Endometrial microvascular endothelial cells (primary cell): Measurements from ENCODE around the gene HAO2. TPM values are rescaled to one million over a fixed set of nuclear protein-coding genes. Genes with fewer than 3 reads are reported as not detected.

ENCODE experiments used
- in situ Hi-C: cut with HindIII; loops from 2 replicates; pipeline ENCODE4 v1.10.0; 2017; ENCODE audit warnings: low sequenced_read_pairs, low pct_unique_long_range_greater_than_20kb; ENCODE audit errors: inconsistent ontology term
- total RNA-seq: library from RNA; depleted of rRNA; stranded (reverse); fragments of >200 nt; gene quantifications from one replicate; pipeline ENCODE4 v1.2.3, GENCODE V29; 2015; ENCODE audit errors: inconsistent ontology term

The HAO2 gene
- total RNA-seq, 1 donor from 2014 or later = not detected

GRCh38 chr1:119416006-119416640 is 47.5 kb downstream of the HAO2 start:
- in situ Hi-C loops = no loop called here

DNA sequence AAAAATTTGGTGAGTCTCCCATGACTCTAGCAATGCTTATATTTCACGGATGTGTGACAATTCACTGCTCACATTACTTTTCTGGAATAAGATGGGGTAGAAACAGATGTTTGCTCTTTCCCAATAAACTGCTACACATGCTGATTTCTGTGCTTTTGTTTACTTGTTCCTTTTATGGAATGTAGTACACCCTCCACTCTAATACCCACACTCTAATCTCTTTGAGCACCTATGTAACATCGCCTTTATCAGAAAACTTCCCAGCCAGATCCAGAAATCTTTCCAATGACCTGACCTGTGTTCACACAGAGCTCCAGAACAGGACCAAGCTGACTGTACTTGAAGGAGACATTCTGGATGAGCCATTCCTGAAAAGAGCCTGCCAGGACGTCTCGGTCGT is 50.5 kb downstream of the HAO2 start:
- in situ Hi-C loops = no loop called here

DNA sequence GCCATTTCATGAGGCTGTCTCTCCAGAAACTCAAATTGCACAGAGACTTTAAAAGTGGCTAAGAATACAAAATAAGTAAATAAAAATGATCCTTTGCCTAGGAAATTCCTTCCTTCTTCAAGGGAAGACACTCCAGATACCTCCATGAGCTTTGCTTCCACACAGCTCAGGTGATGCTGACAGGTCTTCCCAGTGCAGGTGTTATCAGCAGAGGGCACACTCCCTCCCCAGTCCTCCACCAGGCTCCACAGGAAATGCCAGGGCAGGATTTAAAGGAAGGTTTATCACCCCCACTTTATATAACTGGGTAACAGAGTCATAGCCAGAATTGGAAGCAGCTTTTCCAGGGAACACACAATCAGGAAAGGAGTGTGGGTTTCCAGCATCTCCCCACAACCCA is 52.1 kb downstream of the HAO2 start:
- in situ Hi-C loops = no loop called here

GRCh38 chr1:119422631-119423030 is 54.0 kb downstream of the HAO2 start:
- in situ Hi-C loops = no loop called here

GRCh38 chr1:119428991-119429390 is 60.4 kb downstream of the HAO2 start:
- in situ Hi-C loops = no loop called here

DNA sequence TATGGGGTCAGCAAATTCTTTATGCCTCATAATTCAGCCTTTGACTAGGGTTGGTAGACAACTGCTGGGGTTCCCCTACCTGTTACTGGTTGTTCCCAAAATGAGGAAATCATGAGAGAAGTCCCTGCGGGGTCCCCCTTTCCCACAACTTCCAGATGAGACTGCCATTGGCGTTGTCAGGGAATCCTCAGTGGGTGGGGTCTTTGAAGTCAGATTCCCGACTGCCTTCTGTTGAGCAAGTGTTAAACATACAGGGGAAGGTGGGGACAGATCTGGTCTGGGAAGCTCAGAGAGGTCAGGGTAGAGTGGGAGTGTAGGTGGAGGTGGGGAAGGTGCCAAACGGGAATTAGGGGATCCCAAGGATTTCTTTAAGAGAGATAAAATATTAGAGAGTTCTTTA is 61.1 kb downstream of the HAO2 start:
- in situ Hi-C loops = no loop called here

DNA sequence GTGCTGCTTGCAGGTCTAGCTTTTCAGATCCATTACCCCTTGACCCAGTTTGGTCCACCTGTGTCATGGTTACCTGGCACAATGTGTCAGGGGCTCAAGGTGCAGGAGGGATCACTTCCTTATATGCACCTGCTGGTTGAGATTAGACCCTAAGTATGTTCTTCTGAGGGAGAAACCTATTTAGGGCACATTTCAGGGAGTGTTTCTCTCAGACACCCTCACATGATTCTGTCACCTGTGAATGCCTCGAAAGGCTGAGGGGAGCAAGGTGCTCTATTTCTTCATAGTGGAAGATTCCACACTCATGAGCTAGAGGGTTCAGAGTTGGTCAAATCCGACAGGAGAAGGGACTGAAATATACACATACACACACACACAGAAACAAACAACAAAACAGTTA is 61.9 kb downstream of the HAO2 start:
- in situ Hi-C loops = no loop called here

DNA sequence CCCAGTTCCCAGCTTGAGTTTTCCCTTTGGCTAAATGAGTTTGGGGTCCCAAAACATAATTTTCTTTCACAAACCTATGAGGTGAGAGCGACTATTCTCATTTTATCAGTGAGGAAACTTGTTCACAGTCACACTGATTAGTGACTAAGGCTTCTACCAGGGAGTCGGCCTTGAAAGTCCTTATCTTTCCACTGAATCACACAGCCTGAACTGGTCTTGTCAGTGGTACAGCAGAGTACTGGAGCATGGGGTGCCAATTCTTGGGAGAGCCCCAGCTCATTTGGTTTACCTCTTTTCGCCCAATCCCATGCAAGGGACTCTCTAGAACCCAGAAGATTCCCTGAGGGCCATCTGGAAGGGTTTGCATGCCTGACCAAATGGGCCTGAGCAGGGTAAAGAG is 63.3 kb downstream of the HAO2 start:
- in situ Hi-C loops = no loop called here

DNA sequence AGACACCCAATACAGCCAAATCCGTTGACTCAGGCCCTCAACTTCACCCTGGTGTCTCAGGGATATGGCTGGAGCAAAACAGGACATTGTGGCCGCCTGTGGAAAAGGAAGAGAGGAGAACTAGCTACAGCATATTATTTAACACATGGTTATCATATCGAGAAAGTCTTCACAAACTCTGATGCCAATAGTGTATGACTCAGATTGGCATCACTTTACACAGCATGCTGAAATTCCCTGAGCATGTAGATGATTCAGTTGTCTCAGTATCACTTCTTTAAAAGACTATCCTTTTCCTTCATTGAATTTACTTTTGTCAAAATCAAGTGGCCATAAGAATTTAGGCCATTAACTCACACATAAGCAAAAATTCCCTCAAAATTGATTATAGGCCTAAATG is 66.5 kb downstream of the HAO2 start:
- in situ Hi-C loops = no loop called here

- in situ Hi-C loops = no loop called here
Measured at GRCh38 chr1:119438761-119439160, 70.2 kb downstream of the HAO2 start.

DNA sequence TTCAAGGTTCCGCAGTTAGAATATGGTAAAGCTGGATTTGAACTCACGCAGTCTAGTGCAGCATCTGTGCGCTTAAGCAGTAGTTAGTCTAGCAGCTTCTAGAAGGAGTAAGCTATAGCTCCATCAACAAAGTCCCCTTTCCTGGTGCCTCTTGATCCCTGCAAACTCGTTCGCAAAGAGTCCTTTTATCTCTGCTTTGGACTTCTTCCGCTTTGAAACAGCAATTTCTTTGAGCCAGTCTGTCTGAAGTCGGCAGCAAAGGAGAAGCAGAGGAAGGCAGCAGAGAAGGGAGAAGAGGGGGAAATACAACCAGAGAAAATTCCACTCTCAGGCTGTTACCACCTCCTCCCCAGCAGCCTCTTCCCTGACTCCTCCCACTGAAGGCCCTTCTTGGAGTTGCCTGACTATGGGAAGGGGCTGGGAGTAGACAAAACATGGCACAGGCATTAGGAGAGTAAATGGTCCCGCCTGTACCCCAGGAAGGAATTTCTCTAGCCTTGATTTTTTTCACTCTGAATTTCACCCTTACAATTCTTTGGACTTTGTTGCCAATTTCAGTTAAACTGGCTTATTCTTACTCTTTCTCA is 72.2 kb downstream of the HAO2 start:
- in situ Hi-C loops = no loop called here

GRCh38 chr1:119442756-119443155 is 74.2 kb downstream of the HAO2 start:
- in situ Hi-C loops = no loop called here

Other genes with a start within 250 kb of the HAO2 start
- 13.2 TPM for gene WARS2, start 228.1 kb upstream of the HAO2 start, total RNA-seq
- gene HSD3B2, start 46.4 kb downstream of the HAO2 start, total RNA-seq = not detected
- not detected for gene HSD3B1, start 138.4 kb downstream of the HAO2 start, total RNA-seq